Measurements from ENCODE around the gene SYNPR.

GRCh38 chr3:63593779-63594178 lies 315.7 kb downstream of the SYNPR start:
- no peak for TF ChIP-seq CTCF (IDR thresholded peaks at IDR 0.05; ENCODE audit: low read depth, low read length, poor library complexity, severe bottlenecking)
- TF ChIP-seq EZH2phosphoT487 (IDR thresholded peaks at IDR 0.05; ENCODE audit: borderline replicate concordance, low read length), result no peak
